Motor neuron (in vitro differentiated cells): ENCODE results near the gene RICTOR. TPM values are rescaled to one million over a fixed set of nuclear protein-coding genes. Genes with fewer than 3 reads are reported as not detected.
"Not testable (repeated sequence)": the region's sequence is repeated elsewhere in the genome, so short reads cannot be mapped to it uniquely, and the experiment has no call there.

Experiments used
- ATAC-seq, 8 experiments: fragments of 200-7000 bp; cut with Tn5 transposase; replicated peaks in 6 of 8; 2 replicates each; pipeline ENCODE4 v1.8.0; 2021; ENCODE audit warnings: mild to moderate bottlenecking in 8 of 8, moderate library complexity in 8 of 8
- H3K27ac ChIP-seq, 2 donors: fragments of 250-450 bp; sonication (Bioruptor Pico); 2 replicates each; pipeline ENCODE4 v1.9.0; 2021; ENCODE audit warnings: antibody characterized with exemption in 2 of 2, mild to moderate bottlenecking in 2 of 2, moderate library complexity in 1 of 2
- H3K4me1 ChIP-seq, 2 donors: fragments of 250-450 bp; sonication (Bioruptor Pico); replicated peaks in 1 of 2; 2 replicates each; pipeline ENCODE4 v1.6.1; 2021; ENCODE audit warnings: antibody characterized with exemption in 2 of 2, mild to moderate bottlenecking in 2 of 2, moderate library complexity in 1 of 2
- H3K4me3 ChIP-seq, 5 donors: fragments of 250-450 bp; sonication (Bioruptor Pico); 2 replicates each; pipeline ENCODE4 v1.9.0; 2021; ENCODE audit warnings: antibody characterized with exemption in 5 of 5, mild to moderate bottlenecking in 5 of 5, moderate library complexity in 4 of 5
- WGBS, 10 experiments: fragments of 450-650 bp; shearing (Covaris generic); methylation state at CpG; one replicate each; pipeline ENCODE4 v1.0.0; 2022; 5-methylcytosine and 5-hydroxymethylcytosine counted together
- in situ Hi-C, 9 experiments: fragments of 400-800 bp; cut with MboI; loops; one replicate each; pipeline ENCODE4 v1.15.0; 2021; ENCODE audit warnings: low sequenced_read_pairs in 9 of 9, low pct_unique_long_range_greater_than_20kb in 2 of 9; ENCODE audit not compliant: unreplicated experiment in 9 of 9
- total RNA-seq, 8 experiments: library from RNA; unstranded; fragments of 300-600 nt; gene quantifications; 2 replicates each; pipeline versions ENCODE4 v1.2.3 to v1.2.4, GENCODE V29; 2022

The RICTOR gene
- total RNA-seq, 8 experiments from 2014 or later, result 12.9 to 36.2 (median 17.7) TPM

- ATAC-seq, result no peak
- in situ Hi-C loops, result no loop called here
- Histone ChIP-seq H3K4me3 (no peak overlapping the region), H3K27ac (no peak overlapping the region), H3K4me1 (no peaks in the 10 kb centered on the region)
- 86 to 100% (median 93%) methylated on average over 1 to 3 of the region's 3 CpGs for WGBS, 10 experiments
Observed at GRCh38 chr5:39062104-39062503, 12.1 kb downstream of the RICTOR start.

GRCh38 chr5:39059064-39059463 is 15.1 kb downstream of the RICTOR start:
- Histone ChIP-seq H3K4me3 (no peak overlapping the region), H3K27ac (no peak overlapping the region), H3K4me1 (no peaks in the 10 kb centered on the region)
- 29 to 100% (median 100%) methylated on average over 1 to 2 of the region's 2 CpGs; no CpG with 5 or more reads in 1 of the 10 experiments for WGBS, 10 experiments
- in situ Hi-C loops, result no loop called here
- ATAC-seq, result no peak

- no peak overlapping the region for H3K27ac ChIP-seq
- in situ Hi-C loops, result no loop called here
- no peaks in the 10 kb centered on the region for H3K4me1 ChIP-seq
- no peak overlapping the region for H3K4me3 ChIP-seq
- 42 to 100% (median 94%) methylated on average over 1 to 2 of the region's 2 CpGs; no CpG with 5 or more reads in 1 of the 10 experiments for WGBS, 10 experiments
- ATAC-seq, result no peak
Observed at GRCh38 chr5:39058178-39058921, 15.8 kb downstream of the RICTOR start.

GRCh38 chr5:39057734-39058133 is 16.5 kb downstream of the RICTOR start:
- ATAC-seq, result no peak
- in situ Hi-C loops, result no loop called here
- Histone ChIP-seq H3K4me3 (no peak overlapping the region), H3K4me1 (no peaks in the 10 kb centered on the region), H3K27ac (no peak overlapping the region)
- WGBS, 10 experiments, result 0 to 100% (median 77%) methylated on average over 2 of the region's 2 CpGs; no CpG with 5 or more reads in 1 of the 10 experiments

- WGBS, 10 experiments, result 23 to 97% (median 89%) methylated on average over 2 to 5 of the region's 5 CpGs
- Histone ChIP-seq H3K4me1 (no peaks in the 10 kb centered on the region), H3K4me3 (no peak overlapping the region), H3K27ac (no peak overlapping the region)
- ATAC-seq, result peak in 4 of 8 experiments; percentile 29 to 68 (median 52)
- in situ Hi-C loops, result no loop called here
Observed at GRCh38 chr5:39055768-39056398, 18.3 kb downstream of the RICTOR start.

- ATAC-seq, result no peak
- in situ Hi-C loops, result no loop called here
- no peaks in the 10 kb centered on the region for H3K4me1 ChIP-seq
- no peak overlapping the region for H3K4me3 ChIP-seq
- 43 to 100% (median 91%) methylated on average over 1 to 3 of the region's 3 CpGs for WGBS, 10 experiments
- no peak overlapping the region for H3K27ac ChIP-seq
Observed at GRCh38 chr5:39055027-39055767, 19.0 kb downstream of the RICTOR start.

- Histone ChIP-seq H3K4me1 (no peaks in the 10 kb centered on the region), H3K27ac (no peak overlapping the region), H3K4me3 (no peak overlapping the region)
- no peak for ATAC-seq
- in situ Hi-C loops, result no loop called here
- 75 to 100% (median 100%) methylated on average over 1 to 3 of the region's 4 CpGs; no CpG with 5 or more reads in 3 of the 10 experiments for WGBS, 10 experiments
Observed at GRCh38 chr5:39053189-39053588, 21.0 kb downstream of the RICTOR start.

GRCh38 chr5:39052141-39052540 is 22.1 kb downstream of the RICTOR start:
- 82 to 100% (median 96%) methylated on average over 1 to 3 of the region's 3 CpGs; no CpG with 5 or more reads in 3 of the 10 experiments for WGBS, 10 experiments
- no peaks in the 10 kb centered on the region for H3K4me1 ChIP-seq
- ATAC-seq, result no peak
- H3K4me3 ChIP-seq, result no peak overlapping the region
- in situ Hi-C loops, result no loop called here
- no peak overlapping the region for H3K27ac ChIP-seq

GRCh38 chr5:39049315-39049714 is 24.9 kb downstream of the RICTOR start:
- in situ Hi-C loops, result no loop called here
- WGBS, 10 experiments, result 92 to 100% (median 100%) methylated on average over 1 of the region's 1 CpG; no CpG with 5 or more reads in 6 of the 10 experiments
- Histone ChIP-seq H3K27ac (no peak overlapping the region), H3K4me1 (no peaks in the 10 kb centered on the region), H3K4me3 (no peak overlapping the region)
- ATAC-seq, result peak in 3 of 8 experiments; percentile 80 to 83 (median 81)

GRCh38 chr5:39040875-39041274 is 33.3 kb downstream of the RICTOR start:
- in situ Hi-C loops, result no loop called here
- Histone ChIP-seq H3K4me1 (no peaks in the 10 kb centered on the region), H3K27ac (no peak overlapping the region), H3K4me3 (no peak overlapping the region)
- ATAC-seq, result no peak
- WGBS, 10 experiments, result 0 to 100% (median 71%) methylated on average over 1 of the region's 1 CpG; no CpG with 5 or more reads in 1 of the 10 experiments

- ATAC-seq, H3K4me3 ChIP-seq, in situ Hi-C loops, H3K27ac ChIP-seq, H3K4me1 ChIP-seq: not testable (repeated sequence)
- 80 to 100% (median 100%) methylated on average over 1 to 4 of the region's 12 CpGs; no CpG with 5 or more reads in 7 of the 10 experiments for WGBS, 10 experiments
Observed at GRCh38 chr5:39034493-39034892, 39.7 kb downstream of the RICTOR start.

GRCh38 chr5:39031041-39031440 is 43.2 kb downstream of the RICTOR start:
- Histone ChIP-seq H3K4me3 (no peak overlapping the region), H3K27ac (no peak overlapping the region), H3K4me1 (no peaks in the 10 kb centered on the region)
- in situ Hi-C loops, result no loop called here
- no peak for ATAC-seq
- WGBS, 10 experiments, result 50 to 100% (median 94%) methylated on average over 1 of the region's 1 CpG; no CpG with 5 or more reads in 2 of the 10 experiments

- WGBS, 10 experiments, result 92 to 100% (median 100%) methylated on average over 2 to 4 of the region's 4 CpGs; no CpG with 5 or more reads in 2 of the 10 experiments
- Histone ChIP-seq H3K4me3 (no peak overlapping the region), H3K4me1 (no peaks in the 10 kb centered on the region), H3K27ac (no peak overlapping the region)
- in situ Hi-C loops, result no loop called here
- no peak for ATAC-seq
Observed at GRCh38 chr5:39025456-39025855, 48.7 kb downstream of the RICTOR start.
